ENCODE results near the gene S100A1.

The S100A1 gene

GRCh38 chr1:153611356-153611755 is 16.9 kb upstream of the S100A1 start:
- no peak overlapping the region for H3K27ac Mint-ChIP-seq
- no peak for DNase-seq
- H3K4me1 Mint-ChIP-seq, result peaks cover 68% of the 10 kb centered on the region
- H3K9me3 Mint-ChIP-seq, result no peaks in the 10 kb centered on the region
- peaks cover 4% of the 10 kb centered on the region for H3K27me3 Mint-ChIP-seq (ENCODE audit: low read depth, poor library complexity)
- no peaks in the 10 kb centered on the region for H3K36me3 Mint-ChIP-seq (ENCODE audit: low read depth)
- TF ChIP-seq CTCF (IDR thresholded peaks at IDR 0.05), result no peak
- H3K4me3 Mint-ChIP-seq, result no peak overlapping the region

- no peaks in the 10 kb centered on the region for H3K9me3 Mint-ChIP-seq
- H3K27ac Mint-ChIP-seq, result no peak overlapping the region
Observed at GRCh38 chr1:153612111-153612754, 16.0 kb upstream of the S100A1 start.

GRCh38 chr1:153612755-153613331 is 15.4 kb upstream of the S100A1 start, which contains the start of gene S100A16:
TSS of gene S100A16 (minus strand) at chr1:153613137. CDS start at chr1:153608151, 4,986 bp downstream.
- peak within 1 kb of the TSS; percentile 75 for H3K4me3 Mint-ChIP-seq
- peak; percentile 35 for DNase-seq
- peaks cover 62% of the 10 kb centered on the region for H3K4me1 Mint-ChIP-seq
- H3K27ac Mint-ChIP-seq, result no peak within 1 kb of the TSS
- H3K9me3 Mint-ChIP-seq, result no peaks in the 10 kb centered on the region
- no peak for TF ChIP-seq CTCF (IDR thresholded peaks at IDR 0.05)
- H3K27me3 Mint-ChIP-seq (ENCODE audit: low read depth, poor library complexity), result peaks cover 7% of the 10 kb centered on the region
- H3K36me3 Mint-ChIP-seq (ENCODE audit: low read depth), result no peaks in the 10 kb centered on the region

More at GRCh38 chr1:153612111-153612754, 16.0 kb upstream of the S100A1 start:
- no peak for TF ChIP-seq CTCF (IDR thresholded peaks at IDR 0.05)
- no peak for DNase-seq
- Mint-ChIP-seq H3K4me1 (peaks cover 65% of the 10 kb centered on the region), H3K4me3 (peak overlapping the region; percentile 75), H3K27me3 (ENCODE audit: low read depth, poor library complexity) (peaks cover 7% of the 10 kb centered on the region), H3K36me3 (ENCODE audit: low read depth) (no peaks in the 10 kb centered on the region)

- no peak for TF ChIP-seq CTCF (IDR thresholded peaks at IDR 0.05)
- no peak overlapping the region for H3K27ac Mint-ChIP-seq
- peaks cover 56% of the 10 kb centered on the region for H3K4me1 Mint-ChIP-seq
- no peaks in the 10 kb centered on the region for H3K9me3 Mint-ChIP-seq
- no peak overlapping the region for H3K4me3 Mint-ChIP-seq
- H3K27me3 Mint-ChIP-seq (ENCODE audit: low read depth, poor library complexity), result peaks cover 7% of the 10 kb centered on the region
- no peak for DNase-seq
- peaks cover under 1% of the 10 kb centered on the region for H3K36me3 Mint-ChIP-seq (ENCODE audit: low read depth)
Observed at GRCh38 chr1:153613406-153613805, 14.8 kb upstream of the S100A1 start.

- no peak for TF ChIP-seq CTCF (IDR thresholded peaks at IDR 0.05)
- H3K9me3 Mint-ChIP-seq, result no peaks in the 10 kb centered on the region
- no peak overlapping the region for H3K4me3 Mint-ChIP-seq
- peaks cover 47% of the 10 kb centered on the region for H3K4me1 Mint-ChIP-seq
- H3K27me3 Mint-ChIP-seq (ENCODE audit: low read depth, poor library complexity), result peaks cover 7% of the 10 kb centered on the region
- peaks cover 10% of the 10 kb centered on the region for H3K36me3 Mint-ChIP-seq (ENCODE audit: low read depth)
- no peak overlapping the region for H3K27ac Mint-ChIP-seq
- no peak for DNase-seq
Observed at GRCh38 chr1:153614189-153614900, 13.9 kb upstream of the S100A1 start.

Measured in nephron progenitor cell (in vitro differentiated cells).